RWPE2 (cell line): ENCODE measurements around the gene RPUSD3.

Source experiments
- ATAC-seq: fragments of 200-7000 bp; cut with Tn5 transposase; 3 replicates; pipeline ENCODE4 v1.9.1; 2021; ENCODE audit warnings: low read depth
- DNase-seq: peaks from one replicate; pipeline ENCODE4 v3.0.0-alpha.2; 2020; ENCODE audit warnings: low spot score
- H3K27ac ChIP-seq: fragments of 450-650 bp; 2 replicates; pipeline ENCODE4 v1.5.1; 2017; ENCODE audit warnings: mild to moderate bottlenecking; ENCODE audit not compliant: poor library complexity, severe bottlenecking
- H3K27me3 ChIP-seq: fragments of 250-450 bp; sonication (Bioruptor Pico); 2 replicates; pipeline ENCODE4 v1.5.1; 2021; ENCODE audit warnings: mild to moderate bottlenecking, moderate library complexity; ENCODE audit not compliant: insufficient read depth, poor library complexity, severe bottlenecking
- H3K36me3 ChIP-seq: fragments of 250-450 bp; sonication (Bioruptor Pico); 2 replicates; pipeline ENCODE4 v1.5.1; 2020; ENCODE audit warnings: low read depth, mild to moderate bottlenecking, moderate library complexity
- H3K4me1 ChIP-seq: fragments of 250-450 bp; sonication (Bioruptor Pico); 2 replicates; pipeline ENCODE4 v1.5.1; 2021; ENCODE audit warnings: mild to moderate bottlenecking, moderate library complexity; ENCODE audit not compliant: insufficient read depth, poor library complexity, severe bottlenecking
- H3K4me3 ChIP-seq: fragments of 250-450 bp; sonication (Bioruptor Pico); 2 replicates; pipeline ENCODE4 v1.5.1; 2021; ENCODE audit warnings: mild to moderate bottlenecking, moderate library complexity; ENCODE audit not compliant: severe bottlenecking
- H3K9me3 ChIP-seq: fragments of 250-450 bp; sonication (Bioruptor Pico); 2 replicates; pipeline ENCODE4 v1.5.1; 2021; ENCODE audit warnings: mild to moderate bottlenecking, moderate library complexity; ENCODE audit not compliant: severe bottlenecking
- TF ChIP-seq, protein P1 (sequence below): fragments of 450-650 bp; IDR thresholded peaks from one replicate; pipeline ENCODE4 v1.5.1; 2017; ENCODE audit warnings: mild to moderate bottlenecking, moderate library complexity; ENCODE audit not compliant: poor library complexity, severe bottlenecking

Gene RPUSD3

DNA sequence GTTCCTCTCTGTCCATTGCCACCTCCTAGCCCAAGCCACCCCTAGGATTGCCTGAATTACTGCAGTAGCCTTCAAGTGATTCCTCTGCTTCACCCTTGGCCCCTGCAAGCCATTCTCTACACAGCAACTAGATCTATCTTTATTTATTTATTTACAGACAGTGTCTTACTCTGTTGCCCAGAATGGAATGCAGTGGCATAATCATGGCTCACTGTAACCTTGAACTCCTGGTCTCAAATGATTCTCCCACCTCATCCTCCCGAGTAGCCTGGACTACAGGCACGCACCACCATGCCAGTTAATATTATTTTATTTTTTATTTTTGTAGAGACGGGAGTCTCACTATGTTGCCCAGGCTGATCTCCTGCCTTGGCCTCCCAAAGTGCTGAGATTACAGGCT lies 44.7 kb upstream of the RPUSD3 start:
- no peaks in the 10 kb centered on the region for H3K9me3 ChIP-seq
- H3K4me3 ChIP-seq, result no peak overlapping the region
- H3K27ac ChIP-seq, result peak overlapping the region; percentile 3
- H3K4me1 ChIP-seq, result peaks cover 22% of the 10 kb centered on the region
- no peaks in the 10 kb centered on the region for H3K27me3 ChIP-seq
- ATAC-seq (no peak), DNase-seq (no peak)
- peaks cover 21% of the 10 kb centered on the region for H3K36me3 ChIP-seq
- TF ChIP-seq, protein P1, sequence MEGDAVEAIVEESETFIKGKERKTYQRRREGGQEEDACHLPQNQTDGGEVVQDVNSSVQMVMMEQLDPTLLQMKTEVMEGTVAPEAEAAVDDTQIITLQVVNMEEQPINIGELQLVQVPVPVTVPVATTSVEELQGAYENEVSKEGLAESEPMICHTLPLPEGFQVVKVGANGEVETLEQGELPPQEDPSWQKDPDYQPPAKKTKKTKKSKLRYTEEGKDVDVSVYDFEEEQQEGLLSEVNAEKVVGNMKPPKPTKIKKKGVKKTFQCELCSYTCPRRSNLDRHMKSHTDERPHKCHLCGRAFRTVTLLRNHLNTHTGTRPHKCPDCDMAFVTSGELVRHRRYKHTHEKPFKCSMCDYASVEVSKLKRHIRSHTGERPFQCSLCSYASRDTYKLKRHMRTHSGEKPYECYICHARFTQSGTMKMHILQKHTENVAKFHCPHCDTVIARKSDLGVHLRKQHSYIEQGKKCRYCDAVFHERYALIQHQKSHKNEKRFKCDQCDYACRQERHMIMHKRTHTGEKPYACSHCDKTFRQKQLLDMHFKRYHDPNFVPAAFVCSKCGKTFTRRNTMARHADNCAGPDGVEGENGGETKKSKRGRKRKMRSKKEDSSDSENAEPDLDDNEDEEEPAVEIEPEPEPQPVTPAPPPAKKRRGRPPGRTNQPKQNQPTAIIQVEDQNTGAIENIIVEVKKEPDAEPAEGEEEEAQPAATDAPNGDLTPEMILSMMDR, result no peak

DNA sequence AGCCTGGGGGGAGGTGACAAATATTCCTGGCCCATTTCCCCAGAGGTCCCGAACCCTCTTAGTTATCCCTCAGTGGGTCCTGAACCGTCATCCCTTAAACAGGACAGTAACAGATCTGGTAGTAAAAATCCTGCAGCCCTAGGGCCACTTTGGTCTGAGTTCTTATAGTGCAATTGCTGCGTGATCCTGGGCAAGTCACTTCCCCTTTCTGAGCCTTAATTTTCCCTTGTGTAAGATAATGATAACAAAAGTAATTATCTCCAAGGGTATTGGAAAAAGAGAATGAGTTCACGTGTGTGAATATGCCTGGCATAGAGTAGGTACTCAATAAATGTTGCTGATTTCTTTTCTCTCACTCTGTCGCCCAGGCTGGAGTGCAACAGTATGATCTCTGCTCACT lies 43.7 kb upstream of the RPUSD3 start:
- no peak for ATAC-seq
- TF ChIP-seq, protein P1, result no peak

DNA sequence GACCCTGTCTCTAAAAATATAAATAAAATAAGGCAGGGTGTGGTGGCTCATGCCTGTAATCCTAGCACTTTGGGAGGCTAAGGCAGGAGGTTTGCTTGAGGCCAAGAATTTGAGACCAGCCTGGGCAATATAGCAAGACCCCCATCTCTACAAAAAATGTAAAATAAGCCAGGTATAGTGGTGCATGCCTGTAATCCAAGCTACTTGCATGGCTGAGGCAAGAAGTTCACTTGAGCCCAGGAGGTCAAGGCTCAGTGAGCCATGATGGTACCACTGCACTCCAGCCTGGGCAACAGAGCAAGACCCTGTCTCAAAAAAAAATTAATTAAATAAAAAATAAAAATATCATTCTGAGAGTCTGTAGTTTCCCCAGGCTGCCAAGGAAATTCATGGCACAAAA lies 42.5 kb upstream of the RPUSD3 start:
- no peaks in the 10 kb centered on the region for H3K27me3 ChIP-seq
- DNase-seq (no peak), ATAC-seq (no peak)
- no peaks in the 10 kb centered on the region for H3K9me3 ChIP-seq
- peak overlapping the region; percentile 98 for H3K27ac ChIP-seq
- TF ChIP-seq, protein P1, result no peak
- H3K4me3 ChIP-seq, result no peak overlapping the region
- H3K4me1 ChIP-seq, result peaks cover 17% of the 10 kb centered on the region
- no peaks in the 10 kb centered on the region for H3K36me3 ChIP-seq

More for the DNA sequence above, 43.7 kb upstream of the RPUSD3 start:
- Histone ChIP-seq H3K27me3 (no peaks in the 10 kb centered on the region), H3K36me3 (peaks cover 11% of the 10 kb centered on the region), H3K4me3 (no peak overlapping the region), H3K27ac (no peak overlapping the region), H3K9me3 (no peaks in the 10 kb centered on the region), H3K4me1 (peaks cover 22% of the 10 kb centered on the region)
- no peak for DNase-seq

DNA sequence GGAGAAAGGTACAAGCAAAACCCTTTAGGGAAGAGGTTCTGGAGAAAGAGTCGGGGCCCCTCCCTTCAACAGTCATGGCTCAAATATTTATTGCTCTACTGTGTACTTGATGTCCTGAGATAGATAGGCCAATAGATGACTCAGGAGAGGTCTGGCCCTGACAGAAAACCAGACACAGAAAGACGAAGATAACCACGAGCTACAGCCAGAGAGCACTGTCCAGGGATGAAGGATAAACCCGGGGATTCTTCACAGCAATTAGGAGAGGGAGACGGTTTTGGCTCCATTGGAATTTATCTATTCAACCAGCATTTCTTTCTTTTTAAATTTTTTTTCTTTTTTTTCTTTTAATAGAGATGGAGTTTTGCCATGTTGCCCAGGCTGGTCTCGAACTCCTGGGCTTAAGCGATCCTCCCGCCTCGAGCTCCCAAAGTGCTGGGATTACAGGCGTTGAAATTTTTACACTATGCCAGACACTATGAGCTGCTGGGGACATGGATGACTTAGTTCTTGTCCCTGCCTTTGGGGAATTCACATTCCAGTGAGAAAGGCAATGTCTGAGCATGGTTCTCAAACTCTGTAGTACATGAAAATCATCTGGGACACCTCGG lies 40.9 kb upstream of the RPUSD3 start:
- Histone ChIP-seq H3K4me1 (peaks cover 17% of the 10 kb centered on the region), H3K9me3 (no peaks in the 10 kb centered on the region), H3K27ac (peak overlapping the region; percentile 98), H3K36me3 (no peaks in the 10 kb centered on the region), H3K4me3 (no peak overlapping the region), H3K27me3 (no peaks in the 10 kb centered on the region)
- DNase-seq (no peak), ATAC-seq (peak; percentile 99)
- TF ChIP-seq, protein P1, result peak; percentile 17
